ENCODE results near the gene IRF2BP2.
A peak's percentile ranks its signal among the peaks of the same experiment; 100 is the strongest.

IRF2BP2 gene

DNA sequence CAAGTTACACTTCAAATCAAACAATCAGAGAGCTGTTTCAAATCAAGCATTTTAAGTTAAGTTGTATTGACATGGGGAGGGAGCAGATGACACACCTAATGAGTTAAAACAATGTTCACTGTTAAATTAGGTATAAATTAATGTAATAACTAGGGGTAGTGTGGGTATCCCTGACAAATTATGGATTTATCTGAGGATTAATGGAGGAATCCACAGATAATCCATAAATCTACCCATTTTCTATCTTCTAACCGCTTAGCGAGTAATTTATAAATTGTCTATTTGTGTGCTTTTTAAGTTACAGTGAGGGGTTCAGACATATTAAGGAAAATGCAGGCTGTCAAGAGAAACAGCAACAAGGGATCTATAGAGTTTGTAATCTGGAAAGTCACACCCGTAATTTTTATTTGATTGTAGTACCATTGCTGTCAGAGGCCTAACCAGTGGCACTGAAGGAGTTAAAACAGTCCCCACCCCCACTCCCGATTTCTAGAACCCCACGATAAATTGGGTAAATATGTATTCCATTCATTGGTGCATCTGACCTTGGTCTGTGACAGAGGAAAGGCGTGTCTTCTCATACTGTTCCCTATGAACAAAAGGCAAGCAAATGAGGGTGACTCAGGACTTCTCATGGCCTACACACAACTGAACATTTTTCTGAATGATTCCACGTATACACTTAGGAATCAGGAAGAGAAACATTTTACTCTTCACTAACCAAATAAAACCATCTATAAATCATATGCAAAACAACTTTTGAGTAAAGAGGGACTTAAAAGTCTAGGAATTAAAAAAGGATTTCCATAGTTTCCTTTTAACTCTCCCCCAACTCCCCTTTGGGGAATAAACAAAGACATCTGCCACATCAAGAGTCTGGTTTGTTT, 7.4 kb downstream of the IRF2BP2 start:
- peak overlapping the region; percentile 69 for H3K4me3 ChIP-seq (ENCODE audit: low read depth, low read length)
- TF ChIP-seq, protein P1, sequence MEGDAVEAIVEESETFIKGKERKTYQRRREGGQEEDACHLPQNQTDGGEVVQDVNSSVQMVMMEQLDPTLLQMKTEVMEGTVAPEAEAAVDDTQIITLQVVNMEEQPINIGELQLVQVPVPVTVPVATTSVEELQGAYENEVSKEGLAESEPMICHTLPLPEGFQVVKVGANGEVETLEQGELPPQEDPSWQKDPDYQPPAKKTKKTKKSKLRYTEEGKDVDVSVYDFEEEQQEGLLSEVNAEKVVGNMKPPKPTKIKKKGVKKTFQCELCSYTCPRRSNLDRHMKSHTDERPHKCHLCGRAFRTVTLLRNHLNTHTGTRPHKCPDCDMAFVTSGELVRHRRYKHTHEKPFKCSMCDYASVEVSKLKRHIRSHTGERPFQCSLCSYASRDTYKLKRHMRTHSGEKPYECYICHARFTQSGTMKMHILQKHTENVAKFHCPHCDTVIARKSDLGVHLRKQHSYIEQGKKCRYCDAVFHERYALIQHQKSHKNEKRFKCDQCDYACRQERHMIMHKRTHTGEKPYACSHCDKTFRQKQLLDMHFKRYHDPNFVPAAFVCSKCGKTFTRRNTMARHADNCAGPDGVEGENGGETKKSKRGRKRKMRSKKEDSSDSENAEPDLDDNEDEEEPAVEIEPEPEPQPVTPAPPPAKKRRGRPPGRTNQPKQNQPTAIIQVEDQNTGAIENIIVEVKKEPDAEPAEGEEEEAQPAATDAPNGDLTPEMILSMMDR (IDR thresholded peaks at IDR 0.05; ENCODE audit: low read depth, low read length), result no peak

DNA sequence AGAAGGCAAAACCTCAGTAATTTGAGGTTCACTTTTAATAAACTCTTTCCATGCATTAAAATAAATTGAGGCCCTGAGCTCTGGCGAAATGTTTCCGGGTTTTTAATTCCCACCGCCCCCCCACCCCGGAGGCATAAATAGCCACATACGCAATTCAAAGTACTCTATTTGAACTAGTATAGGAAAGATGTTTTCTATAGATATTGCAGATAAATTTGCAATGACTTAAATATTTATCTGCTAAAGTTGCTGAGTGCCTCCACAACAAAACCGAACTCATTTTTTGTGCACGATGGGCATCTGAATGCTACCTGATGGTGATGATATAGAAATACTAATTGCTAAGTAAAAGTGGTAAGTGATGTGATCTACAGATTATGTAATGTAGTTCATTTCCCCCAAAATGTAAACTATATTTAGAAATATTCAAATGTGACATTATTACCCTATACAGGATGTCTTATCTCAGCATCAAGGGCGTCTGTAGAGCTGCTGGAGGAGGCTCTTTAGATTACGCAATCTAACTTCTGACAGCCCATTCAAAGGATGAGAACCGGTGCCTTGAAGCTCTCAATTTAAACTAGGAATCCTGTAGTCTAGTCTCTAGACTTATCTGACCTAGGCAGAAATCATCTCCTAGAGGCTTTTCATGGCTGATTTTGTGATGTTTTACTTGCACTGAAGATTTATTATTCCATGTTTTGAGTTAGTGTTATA, 8.5 kb downstream of the IRF2BP2 start:
- no peak overlapping the region for H3K4me3 ChIP-seq (ENCODE audit: low read depth, low read length)
- TF ChIP-seq, protein P1 (IDR thresholded peaks at IDR 0.05; ENCODE audit: low read depth, low read length), result no peak

DNA sequence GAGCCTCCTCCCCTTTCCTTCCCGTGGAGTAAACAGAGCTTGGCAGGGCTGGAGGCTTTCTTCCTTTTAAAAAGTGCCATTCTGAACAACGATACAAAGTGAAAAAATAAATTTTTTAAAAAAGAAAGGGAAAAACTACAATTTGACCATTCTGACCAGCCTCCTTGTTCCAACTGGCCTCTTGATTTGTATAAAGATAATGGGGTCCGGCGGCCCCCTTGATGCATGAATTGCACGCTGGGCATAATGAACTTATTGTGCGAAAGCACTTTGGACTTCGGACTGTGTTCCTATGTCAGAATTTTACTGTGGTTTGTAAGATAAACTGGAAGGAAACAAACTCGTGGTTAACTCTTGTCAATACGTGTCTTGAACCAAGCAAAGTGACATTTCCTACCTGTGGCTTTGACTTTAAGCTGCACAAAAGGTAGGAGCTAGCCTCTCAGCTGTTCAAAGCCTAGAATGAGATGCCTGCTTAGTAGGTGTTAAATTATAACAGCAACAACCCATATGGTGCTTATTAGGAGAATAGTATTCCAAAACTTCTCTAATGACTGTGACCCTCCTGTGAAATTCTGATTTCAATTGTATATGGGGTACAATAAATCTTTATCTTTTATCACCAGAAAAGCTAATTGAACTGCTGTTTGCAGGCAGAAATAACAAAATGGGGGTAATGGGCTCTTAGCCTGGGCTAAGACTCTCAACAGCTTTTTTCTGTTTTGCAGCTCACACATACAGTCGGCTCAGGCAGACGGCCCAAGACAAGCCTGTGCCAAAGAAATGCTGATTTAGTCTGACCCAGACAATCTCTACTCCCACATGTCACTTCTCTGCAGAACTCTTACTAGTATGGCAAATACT, 9.3 kb downstream of the IRF2BP2 start:
- H3K4me3 ChIP-seq (ENCODE audit: low read depth, low read length), result peak overlapping the region; percentile 59
- TF ChIP-seq, protein P1 (IDR thresholded peaks at IDR 0.05; ENCODE audit: low read depth, low read length), result no peak

DNA sequence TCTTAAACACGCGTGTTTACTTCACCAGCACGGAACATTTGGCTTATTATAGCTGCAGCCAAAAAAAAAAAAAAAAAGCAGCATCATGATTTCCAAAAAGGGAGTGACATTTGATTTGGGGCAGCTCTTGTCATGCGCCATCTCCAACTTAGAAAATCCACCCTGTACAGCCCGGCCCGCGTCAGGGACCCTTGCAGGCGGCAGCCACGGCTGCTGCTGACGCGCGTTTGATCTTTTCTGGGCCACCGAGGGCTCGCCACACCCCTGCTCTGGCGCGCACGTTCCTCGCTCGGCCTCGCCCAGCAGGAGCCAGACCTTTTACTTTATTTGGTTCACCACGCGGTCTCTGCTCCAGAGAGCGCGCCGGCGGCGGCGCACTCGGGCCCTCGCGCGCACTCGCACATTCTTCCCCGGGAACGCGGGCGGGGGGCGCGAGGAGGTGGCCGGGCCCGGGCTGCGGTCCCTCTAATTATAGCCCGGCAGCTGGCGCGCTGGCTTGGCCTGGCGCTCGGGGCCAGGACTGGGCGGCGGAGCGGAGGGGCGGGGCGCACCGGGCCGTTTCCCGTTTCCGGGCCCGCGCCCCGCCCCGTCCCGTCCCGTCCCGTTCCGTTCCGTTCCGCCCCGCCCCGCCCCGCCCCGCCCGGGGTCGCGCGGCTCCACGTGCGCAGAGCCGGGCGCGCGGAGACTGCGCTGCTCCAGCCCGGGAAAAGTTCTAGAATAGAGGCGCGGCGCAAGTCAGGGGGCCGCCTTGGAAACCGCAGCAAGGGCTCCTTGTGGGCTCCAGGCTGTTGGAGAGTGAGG, 10.2 kb downstream of the IRF2BP2 start:
- TF ChIP-seq, protein P1 (IDR thresholded peaks at IDR 0.05; ENCODE audit: low read depth, low read length), result no peak
- H3K4me3 ChIP-seq (ENCODE audit: low read depth, low read length), result peak overlapping the region; percentile 59

DNA sequence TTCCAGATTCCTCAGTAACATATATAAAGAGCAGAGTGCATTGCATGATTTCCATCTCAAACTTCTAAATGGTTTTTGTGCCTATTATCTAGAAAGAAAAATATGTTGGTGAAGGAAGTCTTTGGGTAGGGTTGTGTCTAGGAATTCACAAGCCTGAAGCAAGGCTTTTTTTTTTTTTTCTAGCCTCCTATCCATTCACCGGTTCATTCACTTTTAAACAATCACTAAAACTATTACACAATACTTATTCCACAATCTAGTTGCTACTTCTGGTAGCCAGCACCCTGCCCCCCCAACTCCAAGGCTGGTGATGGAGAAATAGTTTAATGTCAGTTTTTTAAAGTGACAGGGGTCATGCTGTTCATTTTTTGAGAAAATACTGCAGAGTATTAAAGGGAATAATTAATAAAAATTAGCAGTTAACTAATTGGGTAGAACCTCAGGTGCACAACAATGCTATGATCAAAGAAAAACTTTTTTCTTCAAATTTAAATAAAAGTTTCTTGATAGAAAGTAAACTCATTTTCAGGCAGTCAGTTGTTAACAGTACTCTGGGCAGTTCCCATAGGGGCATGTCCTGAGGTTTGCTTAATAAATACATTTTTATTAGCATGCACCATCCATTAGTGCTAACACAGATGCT, 10.9 kb downstream of the IRF2BP2 start:
- peak overlapping the region; percentile 59 for H3K4me3 ChIP-seq (ENCODE audit: low read depth, low read length)
- TF ChIP-seq, protein P1 (IDR thresholded peaks at IDR 0.05; ENCODE audit: low read depth, low read length), result no peak

DNA sequence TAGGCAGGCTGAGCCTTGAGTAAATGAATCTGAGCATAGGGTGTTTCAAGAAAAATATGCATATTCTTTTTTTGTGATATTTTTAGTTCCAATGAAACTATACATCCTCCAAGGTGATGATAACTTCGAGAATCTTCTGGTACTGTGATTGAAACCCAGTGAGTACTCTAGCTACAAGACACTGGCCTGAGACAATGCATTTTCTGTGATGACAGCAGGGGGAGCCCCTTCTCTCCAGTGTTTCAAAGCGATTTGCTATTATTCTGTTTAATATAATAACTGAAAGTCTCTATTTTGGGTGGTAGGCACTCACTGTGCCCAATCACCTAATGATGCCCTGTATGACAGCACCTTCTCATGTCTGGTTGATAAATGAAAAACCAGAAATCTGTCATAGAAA, 12.1 kb downstream of the IRF2BP2 start:
- no peak overlapping the region for H3K4me3 ChIP-seq (ENCODE audit: low read depth, low read length)
- TF ChIP-seq, protein P1 (IDR thresholded peaks at IDR 0.05; ENCODE audit: low read depth, low read length), result peak; percentile 52

All from WI38 (cell line).